Bronchial epithelial cell (primary cell): Measurements from ENCODE around the gene TARDBP. TPM values are rescaled to one million over a fixed set of nuclear protein-coding genes. Genes with fewer than 3 reads are reported as not detected.

Experiments used
- DNase-seq: peaks from one replicate; pipeline ENCODE4 v3.0.0-alpha.2; 2010; ENCODE audit warnings: low read depth
- FAIRE-seq: peaks from 2 replicates; lab custom pipeline; 2011; peaks lifted over from hg19 to GRCh38; lab: Jason Lieb, UNC
- H3K27me3 ChIP-seq: 2 replicates; pipeline ENCODE4 v1.5.1; 2011; ENCODE audit warnings: low read length; ENCODE audit not compliant: control insufficient read depth, insufficient read depth
- H3K36me3 ChIP-seq: 2 replicates; pipeline ENCODE4 v1.5.1; 2011; ENCODE audit warnings: low read length; ENCODE audit not compliant: control insufficient read depth, insufficient read depth
- H3K4me3 ChIP-seq: 2 replicates; pipeline ENCODE4 v1.5.1; 2011; ENCODE audit warnings: mild to moderate bottlenecking, low read depth, low read length, control low read depth
- CTCF ChIP-seq: IDR thresholded peaks from 2 replicates; pipeline ENCODE4 v1.5.1; 2011; ENCODE audit warnings: mild to moderate bottlenecking, moderate library complexity, low read length, control low read depth, inconsistent platforms; ENCODE audit not compliant: insufficient read depth, severe bottlenecking
- total RNA-seq: library from RNA; depleted of rRNA; stranded (reverse); fragments of >200 nt; gene quantifications from 2 replicates; pipeline ENCODE4 v1.2.1, GENCODE V29; 2014

Gene TARDBP
- total RNA-seq, 1 donor from 2014 or later = 79.0 TPM

- H3K36me3 ChIP-seq = no peaks in the 10 kb centered on the region
- DNase-seq (no peak), FAIRE-seq (no peak)
- no peak overlapping the region for H3K4me3 ChIP-seq
- TF ChIP-seq CTCF = no peak
- peaks cover 2% of the 10 kb centered on the region for H3K27me3 ChIP-seq
Observed at GRCh38 chr1:10969267-10969970, 43.0 kb upstream of the TARDBP start.

- no peak for TF ChIP-seq CTCF
- Histone ChIP-seq H3K4me3 (no peak overlapping the region), H3K27me3 (peaks cover 2% of the 10 kb centered on the region), H3K36me3 (no peaks in the 10 kb centered on the region)
- no peak for FAIRE-seq
- DNase-seq = no peak
Observed at GRCh38 chr1:10969971-10970332, 42.5 kb upstream of the TARDBP start.

GRCh38 chr1:10973552-10973951 lies 38.9 kb upstream of the TARDBP start:
- Histone ChIP-seq H3K4me3 (no peak overlapping the region), H3K36me3 (no peaks in the 10 kb centered on the region), H3K27me3 (peaks cover 2% of the 10 kb centered on the region)
- FAIRE-seq (no peak), DNase-seq (no peak)
- no peak for TF ChIP-seq CTCF

- FAIRE-seq (no peak), DNase-seq (no peak)
- no peak for TF ChIP-seq CTCF
- H3K27me3 ChIP-seq = peaks cover 2% of the 10 kb centered on the region
- H3K4me3 ChIP-seq = no peak overlapping the region
- no peaks in the 10 kb centered on the region for H3K36me3 ChIP-seq
Observed at GRCh38 chr1:10973956-10974881, 38.2 kb upstream of the TARDBP start.

- no peak overlapping the region for H3K4me3 ChIP-seq
- peak; percentile 36 for FAIRE-seq
- H3K36me3 ChIP-seq = no peaks in the 10 kb centered on the region
- peak; percentile 71 for DNase-seq
- peaks cover 2% of the 10 kb centered on the region for H3K27me3 ChIP-seq
- no peak for TF ChIP-seq CTCF
Observed at GRCh38 chr1:10975567-10976326, 36.7 kb upstream of the TARDBP start.
